Small intestine (tissue), 7 donors: ENCODE measurements around the gene HSPG2. TPM values are rescaled to one million over a fixed set of nuclear protein-coding genes. Genes with fewer than 3 reads are reported as not detected.

Experiments used
- DNase-seq, 2 donors: peaks; one replicate each; pipeline versions ENCODE4 v3.0.0 to v3.0.0-alpha.2; 2013
- FAIRE-seq: peaks from 2 replicates; lab custom pipeline; 2012; peaks lifted over from hg19 to GRCh38; lab: Jason Lieb, UNC
- H3K27ac ChIP-seq, 3 donors: one replicate each; pipeline ENCODE4 v1.5.1; 2013; ENCODE audit warnings: low read length in 2 of 3, mild to moderate bottlenecking in 2 of 3, control low read depth in 1 of 3, inconsistent platforms in 1 of 3, low read depth in 1 of 3, moderate library complexity in 1 of 3
- H3K27me3 ChIP-seq, 3 donors: one replicate each; pipeline ENCODE4 v1.6.1; 2013; ENCODE audit warnings: low read length in 3 of 3, inconsistent platforms in 1 of 3; ENCODE audit not compliant: control insufficient read depth in 3 of 3, insufficient read depth in 3 of 3
- H3K36me3 ChIP-seq, 3 donors: one replicate each; pipeline ENCODE4 v1.6.1; 2013; ENCODE audit warnings: low read length in 3 of 3, inconsistent platforms in 1 of 3, low read depth in 1 of 3, mild to moderate bottlenecking in 1 of 3, moderate library complexity in 1 of 3; ENCODE audit not compliant: control insufficient read depth in 3 of 3, insufficient read depth in 2 of 3
- H3K4me1 ChIP-seq, 3 donors: one replicate each; pipeline ENCODE4 v1.6.1; 2013; ENCODE audit warnings: low read length in 2 of 3, inconsistent platforms in 1 of 3, low read depth in 1 of 3, mild to moderate bottlenecking in 1 of 3, moderate library complexity in 1 of 3; ENCODE audit not compliant: control insufficient read depth in 3 of 3, insufficient read depth in 2 of 3
- H3K4me3 ChIP-seq, 3 donors: one replicate each; pipeline ENCODE4 v1.5.1; 2013; ENCODE audit warnings: low read length in 3 of 3, control low read depth in 1 of 3, inconsistent platforms in 1 of 3, low read depth in 1 of 3, mild to moderate bottlenecking in 1 of 3, moderate library complexity in 1 of 3
- H3K9me3 ChIP-seq, 2 donors: one replicate each; pipeline ENCODE4 v1.6.1; 2013; ENCODE audit warnings: low read depth in 1 of 2, low read length in 1 of 2; ENCODE audit not compliant: control insufficient read depth in 2 of 2, insufficient read depth in 1 of 2
- WGBS, 3 donors: extraction: QIAGEN DNeasy Blood & Tissue Kit; methylation state at CpG; one replicate each; pipeline ENCODE4 v1.1.7; 2013; 5-methylcytosine and 5-hydroxymethylcytosine counted together
- polyA plus RNA-seq, 4 donors: library from polyadenylated mRNA; stranded (reverse) in 3 of 4; unstranded in 1 of 4; fragments of 200-250 nt in 3 of 4; fragments of 120-200 nt in 1 of 4; gene quantifications; one replicate each; pipeline versions ENCODE4 v1.2.1 to v1.2.3, GENCODE V29; 2013
- donor health status: healthy with polysubstance abuse.
- donor health status: control.
- donor health status: control.
- donor health status: Bipolar disorder and iron deficiency.
- donor health status: healthy.

HSPG2 gene
- polyA plus RNA-seq, 4 donors = 3.6 to 82.3 (median 36.3) TPM

DNA sequence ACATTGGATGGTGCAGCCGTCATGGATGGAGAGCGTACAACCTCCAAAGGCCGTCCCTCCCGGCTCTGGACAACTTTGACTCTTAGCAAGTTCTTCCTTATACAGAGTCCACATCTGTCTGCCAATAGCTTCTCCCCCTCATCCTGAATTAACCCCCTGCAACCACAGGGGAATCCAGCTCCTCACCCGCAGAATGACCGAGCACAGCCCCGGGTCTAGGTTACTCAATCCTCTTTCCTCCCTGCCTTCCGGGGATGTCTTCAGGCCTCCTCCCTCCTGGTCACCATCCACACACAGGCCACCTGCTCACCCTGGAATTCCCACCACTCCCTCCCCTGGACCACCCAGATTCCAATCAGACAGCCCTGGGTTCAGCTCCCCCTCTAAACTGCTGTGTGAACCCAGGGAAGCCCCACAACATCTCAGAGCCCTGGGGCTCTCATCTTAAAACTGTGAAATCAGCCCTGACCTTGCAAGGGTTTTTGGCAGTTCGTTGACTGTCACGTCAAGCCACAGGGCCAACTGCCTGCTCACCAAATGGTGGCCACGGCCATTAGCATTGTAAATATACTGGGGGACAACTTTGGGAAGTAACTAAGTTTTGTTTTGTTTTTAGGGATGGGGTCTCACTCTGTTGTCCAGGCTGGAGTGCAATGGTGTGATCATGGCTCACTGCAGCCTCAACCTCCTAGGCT, 54.2 kb downstream of the HSPG2 start:
- Histone ChIP-seq H3K4me1 (peaks cover 0 to 13% (median 0%) of the 10 kb centered on the region in 3 donors), H3K4me3 (no peak overlapping the region), H3K9me3 (no peaks in the 10 kb centered on the region), H3K27ac (no peak overlapping the region), H3K36me3 (peaks cover 2 to 96% (median 2%) of the 10 kb centered on the region in 3 donors), H3K27me3 (no peaks in the 10 kb centered on the region)
- FAIRE-seq (no peak), DNase-seq (no peak)
- WGBS, 3 donors = 83 to 93% (median 89%) methylated on average over 11 of the region's 11 CpGs

- FAIRE-seq = no peak
These were observed 55.9 kb downstream of the HSPG2 start for GRCh38 chr1:21881250-21881649.

DNA sequence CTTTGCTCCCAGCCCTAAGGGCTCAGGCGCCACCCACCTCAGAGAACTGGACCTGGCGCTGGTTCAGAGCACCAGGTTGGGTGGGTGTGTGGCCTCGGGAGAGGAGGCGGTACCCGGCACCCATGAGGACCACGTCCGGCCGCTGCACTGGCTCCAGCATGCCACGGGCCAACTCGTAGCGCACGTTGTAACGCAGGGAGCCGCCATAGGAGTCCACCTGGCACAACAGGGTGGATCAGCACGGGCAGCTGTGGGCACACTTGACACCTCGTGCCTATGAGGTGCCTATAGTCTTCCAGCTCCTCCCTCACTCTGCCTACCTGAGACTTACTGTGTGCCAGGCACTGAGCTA, 56.5 kb downstream of the HSPG2 start:
- peaks cover 0 to 86% (median 4%) of the 10 kb centered on the region in 3 donors for H3K36me3 ChIP-seq

More at GRCh38 chr1:21881250-21881649, 55.9 kb downstream of the HSPG2 start:
- H3K4me3 ChIP-seq = no peak overlapping the region
- no peaks in the 10 kb centered on the region for H3K9me3 ChIP-seq
- no peaks in the 10 kb centered on the region for H3K4me1 ChIP-seq
- 87 to 97% (median 93%) methylated on average over 12 of the region's 12 CpGs for WGBS, 3 donors
- H3K27ac ChIP-seq = no peak overlapping the region
- no peak for DNase-seq
- H3K36me3 ChIP-seq = peaks cover 0 to 86% (median 4%) of the 10 kb centered on the region in 3 donors
- no peaks in the 10 kb centered on the region for H3K27me3 ChIP-seq

DNA sequence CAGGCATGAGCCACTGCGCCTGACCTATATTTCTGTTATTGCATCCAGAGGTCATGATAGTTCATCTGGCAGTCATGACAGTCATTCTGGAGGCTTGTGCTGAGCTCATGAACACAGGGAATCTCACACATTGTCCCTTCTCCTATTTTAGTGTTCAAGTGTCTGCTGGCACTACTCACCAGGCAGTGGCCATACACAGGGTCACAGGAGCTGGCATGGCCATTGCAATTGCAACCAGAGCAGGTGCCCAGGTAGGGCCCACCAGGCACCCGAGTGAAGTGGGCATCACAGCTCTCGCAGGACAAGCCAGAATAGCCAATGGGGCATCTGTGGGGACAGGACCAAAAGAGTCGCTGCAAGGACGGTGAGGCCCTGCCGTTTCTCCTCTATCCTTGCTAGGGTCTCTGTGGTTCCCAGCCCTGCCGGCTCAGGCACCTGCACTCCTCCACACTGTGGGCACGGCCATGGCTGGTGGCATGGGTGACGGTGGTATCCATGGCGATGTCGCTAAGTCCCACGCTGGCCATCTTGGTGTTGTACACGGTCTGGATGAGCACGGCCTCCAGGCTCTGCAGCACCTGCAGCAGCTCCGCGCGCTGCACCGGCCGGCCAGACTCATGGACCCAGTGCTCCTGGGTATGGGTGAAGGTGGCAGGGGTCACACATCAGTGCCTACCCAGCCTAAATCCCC, 57.0 kb downstream of the HSPG2 start:
- H3K9me3 ChIP-seq = no peaks in the 10 kb centered on the region
- H3K4me1 ChIP-seq = no peaks in the 10 kb centered on the region
- WGBS, 3 donors = 96 to 97% (median 96%) methylated on average over 19 of the region's 19 CpGs
- DNase-seq = no peak
- no peak overlapping the region for H3K27ac ChIP-seq
- FAIRE-seq = no peak
- H3K4me3 ChIP-seq = no peak overlapping the region
- no peaks in the 10 kb centered on the region for H3K27me3 ChIP-seq
- peaks cover 0 to 86% (median 4%) of the 10 kb centered on the region in 3 donors for H3K36me3 ChIP-seq

More for the DNA sequence above, 56.5 kb downstream of the HSPG2 start:
- Histone ChIP-seq H3K27ac (no peak overlapping the region), H3K9me3 (no peaks in the 10 kb centered on the region), H3K4me3 (no peak overlapping the region), H3K4me1 (no peaks in the 10 kb centered on the region), H3K27me3 (no peaks in the 10 kb centered on the region)
- FAIRE-seq (no peak), DNase-seq (no peak)
- WGBS, 3 donors = 91 to 97% (median 95%) methylated on average over 16 of the region's 16 CpGs

GRCh38 chr1:21878840-21879478, 58.2 kb downstream of the HSPG2 start:
- no peaks in the 10 kb centered on the region for H3K27me3 ChIP-seq
- WGBS, 3 donors = 93 to 94% (median 93%) methylated on average over 11 of the region's 11 CpGs
- peaks cover 0 to 86% (median 7%) of the 10 kb centered on the region in 3 donors for H3K36me3 ChIP-seq
- no peaks in the 10 kb centered on the region for H3K4me1 ChIP-seq
- no peak overlapping the region for H3K4me3 ChIP-seq
- FAIRE-seq (no peak), DNase-seq (no peak)
- H3K9me3 ChIP-seq = no peaks in the 10 kb centered on the region
- no peak overlapping the region for H3K27ac ChIP-seq

DNA sequence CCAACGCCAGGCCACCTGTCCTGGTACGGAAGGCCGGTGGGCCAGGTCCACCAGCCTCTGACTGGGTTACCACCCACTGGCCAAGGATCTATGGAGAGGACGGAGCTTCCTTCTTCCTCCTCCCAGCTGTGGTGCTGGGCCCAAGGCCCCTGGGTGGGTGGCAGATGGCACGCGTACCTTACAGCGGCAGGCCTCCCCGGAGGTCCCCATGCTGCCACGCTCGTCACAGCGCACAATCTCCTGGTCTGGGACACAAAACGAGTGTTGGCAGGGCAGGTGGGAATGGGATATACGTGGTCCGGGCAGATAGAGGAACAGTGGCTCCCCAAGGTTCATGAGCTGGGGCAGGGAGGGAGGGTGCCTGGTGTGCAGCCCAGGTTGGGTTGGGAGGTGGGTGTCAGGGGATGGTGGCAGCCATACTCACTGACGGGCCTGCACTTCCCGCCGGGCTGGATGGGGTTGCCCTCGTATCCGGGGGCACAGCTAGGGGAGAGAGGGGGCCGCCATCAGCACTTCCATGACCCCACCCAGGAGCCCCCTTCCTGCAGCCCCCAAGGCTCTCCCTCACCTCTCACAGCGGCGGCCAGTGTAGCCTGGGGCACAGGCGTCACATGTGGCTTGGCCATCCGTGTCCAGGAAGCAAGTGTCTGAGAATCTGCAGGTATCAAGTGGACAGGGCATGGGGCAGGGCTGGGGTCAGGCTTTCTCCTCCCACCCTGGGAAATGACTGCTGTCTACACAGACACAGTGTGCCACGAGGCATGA, 58.9 kb downstream of the HSPG2 start:
- no peaks in the 10 kb centered on the region for H3K27me3 ChIP-seq
- FAIRE-seq (no peak), DNase-seq (no peak)
- 94 to 95% (median 94%) methylated on average over 24 to 25 of the region's 25 CpGs for WGBS, 3 donors
- H3K4me3 ChIP-seq = no peak overlapping the region
- peaks cover 0 to 87% (median 9%) of the 10 kb centered on the region in 3 donors for H3K36me3 ChIP-seq
- H3K27ac ChIP-seq = no peak overlapping the region
- H3K9me3 ChIP-seq = no peaks in the 10 kb centered on the region
- no peaks in the 10 kb centered on the region for H3K4me1 ChIP-seq

DNA sequence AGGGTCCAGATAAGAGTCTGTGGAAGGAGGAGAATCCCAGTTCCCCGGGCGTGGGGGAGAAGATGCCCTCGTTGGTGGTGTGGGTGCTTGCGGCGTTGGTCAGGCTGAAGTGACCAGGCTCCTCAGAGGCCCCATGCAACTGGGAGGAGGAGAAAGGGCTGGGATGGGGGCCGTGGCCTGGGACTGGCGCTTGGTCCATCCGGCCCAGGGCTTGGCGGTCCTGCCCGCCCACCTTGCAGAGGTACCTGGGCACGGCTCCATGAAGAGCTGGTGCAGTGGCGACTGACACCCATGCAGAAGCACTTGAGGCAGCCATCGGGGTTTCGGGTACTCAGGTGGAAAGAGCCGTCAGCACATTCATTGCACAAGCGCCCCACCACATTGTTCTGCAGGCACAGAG, 60.8 kb downstream of the HSPG2 start:
- no peak overlapping the region for H3K27ac ChIP-seq
- no peaks in the 10 kb centered on the region for H3K9me3 ChIP-seq
- 92 to 95% (median 93%) methylated on average over 14 to 16 of the region's 16 CpGs for WGBS, 3 donors
- H3K4me1 ChIP-seq = no peaks in the 10 kb centered on the region
- no peak for DNase-seq
- H3K36me3 ChIP-seq = peaks cover 0 to 91% (median 9%) of the 10 kb centered on the region in 3 donors
- no peaks in the 10 kb centered on the region for H3K27me3 ChIP-seq
- FAIRE-seq = no peak
- H3K4me3 ChIP-seq = no peak overlapping the region

GRCh38 chr1:21875621-21876063, 61.5 kb downstream of the HSPG2 start:
- Histone ChIP-seq H3K4me3 (no peak overlapping the region), H3K27me3 (no peaks in the 10 kb centered on the region), H3K36me3 (peaks cover 0 to 90% (median 9%) of the 10 kb centered on the region in 3 donors), H3K4me1 (no peaks in the 10 kb centered on the region), H3K27ac (no peak overlapping the region), H3K9me3 (no peaks in the 10 kb centered on the region)
- FAIRE-seq = no peak
- no peak for DNase-seq
- 89 to 90% (median 89%) methylated on average over 16 of the region's 16 CpGs for WGBS, 3 donors
